HG03064 (cell line): Measurements from ENCODE around the gene CLDN14.
A peak's percentile ranks its signal among the peaks of the same experiment; 100 is the strongest.

Source experiments
- ATAC-seq: cut with Tn5 transposase; IDR thresholded peaks from one replicate; pipeline ENCODE4 v1.9.1; 2021; ENCODE audit warnings: low read depth; ENCODE audit not compliant: unreplicated experiment

The CLDN14 gene

GRCh38 chr21:36437745-36438128, 42.2 kb downstream of the CLDN14 start:
- no peak for ATAC-seq

GRCh38 chr21:36436829-36437744, 42.8 kb downstream of the CLDN14 start:
- ATAC-seq, result no peak

GRCh38 chr21:36434144-36434543, 45.8 kb downstream of the CLDN14 start:
- ATAC-seq, result no peak

GRCh38 chr21:36433059-36433709, 46.7 kb downstream of the CLDN14 start:
- no peak for ATAC-seq

GRCh38 chr21:36431252-36431651, 48.7 kb downstream of the CLDN14 start:
- no peak for ATAC-seq

GRCh38 chr21:36430841-36431240, 49.1 kb downstream of the CLDN14 start:
- no peak for ATAC-seq

- peak; percentile 76 for ATAC-seq
Observed at GRCh38 chr21:36429947-36430546, 49.9 kb downstream of the CLDN14 start.

GRCh38 chr21:36428761-36429432, 51.0 kb downstream of the CLDN14 start:
- no peak for ATAC-seq

GRCh38 chr21:36427502-36427901, 52.4 kb downstream of the CLDN14 start:
- no peak for ATAC-seq

GRCh38 chr21:36425286-36425685, 54.6 kb downstream of the CLDN14 start:
- no peak for ATAC-seq

GRCh38 chr21:36424592-36424991, 55.3 kb downstream of the CLDN14 start:
- ATAC-seq, result no peak

- no peak for ATAC-seq
Observed at GRCh38 chr21:36423771-36424433, 56.0 kb downstream of the CLDN14 start.

GRCh38 chr21:36422279-36423098, 57.4 kb downstream of the CLDN14 start:
- ATAC-seq, result no peak

GRCh38 chr21:36420571-36421339, 59.2 kb downstream of the CLDN14 start:
- ATAC-seq, result no peak

GRCh38 chr21:36419996-36420395, 59.9 kb downstream of the CLDN14 start:
- no peak for ATAC-seq

GRCh38 chr21:36419241-36419640, 60.7 kb downstream of the CLDN14 start:
- no peak for ATAC-seq

- no peak for ATAC-seq
Observed at GRCh38 chr21:36415375-36415774, 64.5 kb downstream of the CLDN14 start.

- no peak for ATAC-seq
Observed at GRCh38 chr21:36412916-36413315, 67.0 kb downstream of the CLDN14 start.

GRCh38 chr21:36411301-36411700, 68.6 kb downstream of the CLDN14 start:
- ATAC-seq, result no peak
